Immature natural killer cell (primary cell): Measurements from ENCODE around the gene THAP5. TPM values are rescaled to one million over a fixed set of nuclear protein-coding genes. Genes with fewer than 3 reads are reported as not detected.

Source experiments
- DNase-seq, 3 donors: peaks; one replicate each; pipeline ENCODE4 v3.0.0; 2022; ENCODE audit warnings: mixed read lengths in 1 of 3
- H3K27ac Mint-ChIP-seq, 6 donors: one replicate each; pipeline ENCODE4 v1.8.0; 2020; ENCODE audit warnings: mixed read lengths in 6 of 6, mild to moderate bottlenecking in 5 of 6, inconsistent platforms in 4 of 6, moderate library complexity in 3 of 6
- H3K27me3 Mint-ChIP-seq, 3 donors: one replicate each; pipeline ENCODE4 v1.8.0; 2020 to 2021; ENCODE audit warnings: low read depth in 3 of 3, mild to moderate bottlenecking in 3 of 3, mixed read lengths in 3 of 3, moderate library complexity in 3 of 3, inconsistent platforms in 1 of 3
- H3K36me3 Mint-ChIP-seq, 3 donors: one replicate each; pipeline ENCODE4 v1.8.0; 2020; ENCODE audit warnings: mixed read lengths in 3 of 3, inconsistent platforms in 2 of 3, mild to moderate bottlenecking in 2 of 3
- H3K4me1 Mint-ChIP-seq, 2 donors: one replicate each; pipeline ENCODE4 v1.8.0; 2020; ENCODE audit warnings: inconsistent platforms in 2 of 2, mild to moderate bottlenecking in 2 of 2, mixed read lengths in 2 of 2, moderate library complexity in 1 of 2
- H3K4me3 Mint-ChIP-seq, 5 donors: one replicate each; pipeline ENCODE4 v1.8.0; 2020; ENCODE audit warnings: mild to moderate bottlenecking in 5 of 5, mixed read lengths in 5 of 5, inconsistent platforms in 3 of 5, moderate library complexity in 3 of 5
- H3K9me3 Mint-ChIP-seq, 6 donors: one replicate each; pipeline ENCODE4 v1.8.0; 2020; ENCODE audit warnings: mild to moderate bottlenecking in 6 of 6, mixed read lengths in 6 of 6, inconsistent platforms in 4 of 6, moderate library complexity in 3 of 6
- polyA plus RNA-seq, 3 donors: library from polyadenylated mRNA; unstranded; fragments of 300-500 nt; fragmentation: Illumina TruSeq; gene quantifications; one replicate each; pipeline ENCODE4 v1.2.3, GENCODE V29; 2021

THAP5 gene, protein sequence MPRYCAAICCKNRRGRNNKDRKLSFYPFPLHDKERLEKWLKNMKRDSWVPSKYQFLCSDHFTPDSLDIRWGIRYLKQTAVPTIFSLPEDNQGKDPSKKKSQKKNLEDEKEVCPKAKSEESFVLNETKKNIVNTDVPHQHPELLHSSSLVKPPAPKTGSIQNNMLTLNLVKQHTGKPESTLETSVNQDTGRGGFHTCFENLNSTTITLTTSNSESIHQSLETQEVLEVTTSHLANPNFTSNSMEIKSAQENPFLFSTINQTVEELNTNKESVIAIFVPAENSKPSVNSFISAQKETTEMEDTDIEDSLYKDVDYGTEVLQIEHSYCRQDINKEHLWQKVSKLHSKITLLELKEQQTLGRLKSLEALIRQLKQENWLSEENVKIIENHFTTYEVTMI
- polyA plus RNA-seq, result 10 to 100 TPM in 2 of 3 donors, 1 to 10 TPM in 1; 5.5 to 21.3 (median 13.2) TPM

DNA sequence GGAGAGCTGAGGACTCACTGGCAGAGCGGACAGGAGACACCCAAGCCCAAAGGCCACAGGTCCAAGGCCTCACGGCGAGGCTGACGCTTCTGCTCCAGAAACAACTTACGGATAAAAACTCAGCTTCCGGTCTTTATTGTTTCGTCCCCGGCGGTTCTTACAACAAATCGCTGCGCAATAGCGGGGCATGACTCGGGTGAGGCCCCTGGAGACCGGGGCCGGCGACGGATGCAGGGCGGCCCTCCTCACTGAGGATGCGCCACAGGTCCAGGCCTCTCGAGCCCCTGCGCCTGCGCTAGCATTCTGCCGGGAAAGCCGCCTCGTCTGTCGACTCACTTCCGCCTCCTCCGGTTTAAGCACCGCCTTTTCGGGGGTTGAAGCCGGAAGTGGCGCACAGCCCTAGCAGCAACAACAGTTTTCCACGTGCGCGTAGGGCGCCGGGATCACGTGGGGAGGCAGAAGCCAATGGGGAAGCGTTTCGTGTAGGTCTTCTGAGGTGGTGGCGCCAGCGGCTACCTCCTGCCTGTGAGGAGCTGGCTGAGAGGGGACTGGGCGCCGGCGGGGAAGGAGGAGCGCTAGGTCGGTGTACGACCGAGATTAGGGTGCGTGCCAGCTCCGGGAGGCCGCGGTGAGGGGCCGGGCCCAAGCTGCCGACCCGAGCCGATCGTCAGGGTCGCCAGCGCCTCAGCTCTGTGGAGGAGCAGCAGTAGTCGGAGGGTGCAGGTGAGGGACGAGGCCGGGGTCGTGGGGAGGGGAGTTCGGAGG is at the start of gene THAP5, which contains the start of gene DNAJB9:
Gene THAP5 (minus strand): TSS at position 326 of the 765 bp plus-strand sequence. CDS start 137 bp downstream, at position 189.
Gene DNAJB9 (plus strand): TSS at position 494 of the 765 bp plus-strand sequence. CDS start 1,853 bp downstream, outside the sequence.
- DNase-seq, result peak; percentile 100
- Mint-ChIP-seq H3K36me3 (peaks cover 0 to 18% (median 5%) of the 10 kb centered on the region in 3 donors), H3K9me3 (no peaks in the 10 kb centered on the region), H3K27me3 (peaks cover 12 to 21% (median 14%) of the 10 kb centered on the region in 3 donors), H3K4me3 (peak within 1 kb of the TSS; percentile 92 to 100 (median 95)), H3K27ac (peak within 1 kb of the TSS; percentile 98 to 100 (median 99)), H3K4me1 (peaks cover 48 to 89% of the 10 kb centered on the region in 2 donors)

DNA sequence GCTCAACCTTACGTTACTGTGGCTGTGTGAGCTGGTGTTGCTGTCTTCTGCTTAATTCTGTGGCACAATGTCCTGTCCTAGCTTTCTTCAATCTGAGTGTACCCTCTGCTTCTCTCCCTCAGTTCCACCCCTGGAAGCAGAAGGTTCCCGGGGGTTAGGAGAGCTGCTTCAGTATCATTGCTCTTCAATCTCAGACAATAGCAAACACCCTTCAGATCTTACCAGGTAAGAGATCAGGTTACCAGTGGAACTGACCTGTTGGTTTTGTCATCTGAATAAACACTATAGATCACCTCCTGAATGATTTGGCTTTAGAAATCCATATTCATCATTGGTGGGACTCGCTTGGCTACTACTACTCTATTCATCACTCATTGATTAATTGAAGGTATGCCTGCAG is 48.5 kb upstream of the THAP5 start:
- H3K27me3 Mint-ChIP-seq, result no peaks in the 10 kb centered on the region

DNA sequence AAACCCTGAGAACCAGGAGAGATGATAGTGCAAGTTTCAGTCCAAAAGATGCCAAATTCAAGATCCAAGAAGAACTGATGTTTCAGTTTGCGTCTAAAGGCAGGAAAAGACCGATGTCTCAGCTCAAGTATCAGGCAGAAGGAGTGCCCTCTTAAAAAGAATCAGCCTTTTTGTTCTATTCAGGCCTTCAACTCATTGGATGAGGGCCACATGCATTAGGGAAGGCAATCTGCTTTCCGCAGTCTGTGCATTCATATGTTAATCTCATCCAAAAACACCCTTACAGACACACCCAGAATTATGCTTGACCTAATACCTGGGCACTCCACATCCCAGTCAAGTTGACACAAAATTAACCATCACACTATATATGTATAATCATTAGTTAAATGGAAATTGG is 45.4 kb upstream of the THAP5 start:
- H3K27me3 Mint-ChIP-seq, result peaks cover 0 to 2% (median 0%) of the 10 kb centered on the region in 3 donors

More for the DNA sequence above, 48.5 kb upstream of the THAP5 start:
- H3K4me3 Mint-ChIP-seq, result no peak overlapping the region
- no peaks in the 10 kb centered on the region for H3K9me3 Mint-ChIP-seq
- H3K36me3 Mint-ChIP-seq, result no peaks in the 10 kb centered on the region
- DNase-seq, result no peak
- H3K4me1 Mint-ChIP-seq, result no peaks in the 10 kb centered on the region
- H3K27ac Mint-ChIP-seq, result no peak overlapping the region

DNA sequence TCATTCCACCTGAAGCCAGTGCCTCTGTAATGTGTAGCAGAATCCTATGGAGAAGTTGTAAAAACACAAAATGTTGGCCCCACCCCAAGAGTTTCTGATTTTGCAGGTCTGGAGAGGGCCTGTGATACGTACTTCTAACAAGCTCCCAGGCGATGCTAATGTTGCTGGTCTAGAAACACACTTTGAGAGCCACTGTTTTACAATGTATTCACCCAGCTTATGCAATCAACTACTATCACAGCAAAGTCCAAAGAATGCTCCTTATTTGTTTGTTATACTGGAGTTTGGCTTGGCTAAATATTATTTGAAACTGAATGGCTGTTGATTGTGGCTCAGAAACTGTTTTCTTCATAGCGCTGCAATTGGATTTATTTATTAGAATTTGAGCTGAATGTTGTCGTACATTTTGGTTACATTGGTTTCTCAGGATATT is 44.5 kb upstream of the THAP5 start:
- DNase-seq, result no peak
- H3K27me3 Mint-ChIP-seq, result peaks cover 0 to 2% (median 0%) of the 10 kb centered on the region in 3 donors
- no peak overlapping the region for H3K27ac Mint-ChIP-seq
- no peaks in the 10 kb centered on the region for H3K36me3 Mint-ChIP-seq
- no peak overlapping the region for H3K4me3 Mint-ChIP-seq
- H3K9me3 Mint-ChIP-seq, result no peaks in the 10 kb centered on the region
- no peaks in the 10 kb centered on the region for H3K4me1 Mint-ChIP-seq

More for the DNA sequence above, 45.4 kb upstream of the THAP5 start:
- H3K4me1 Mint-ChIP-seq, result no peaks in the 10 kb centered on the region
- DNase-seq, result no peak
- H3K36me3 Mint-ChIP-seq, result no peaks in the 10 kb centered on the region
- no peak overlapping the region for H3K27ac Mint-ChIP-seq
- H3K4me3 Mint-ChIP-seq, result no peak overlapping the region
- H3K9me3 Mint-ChIP-seq, result no peaks in the 10 kb centered on the region

DNA sequence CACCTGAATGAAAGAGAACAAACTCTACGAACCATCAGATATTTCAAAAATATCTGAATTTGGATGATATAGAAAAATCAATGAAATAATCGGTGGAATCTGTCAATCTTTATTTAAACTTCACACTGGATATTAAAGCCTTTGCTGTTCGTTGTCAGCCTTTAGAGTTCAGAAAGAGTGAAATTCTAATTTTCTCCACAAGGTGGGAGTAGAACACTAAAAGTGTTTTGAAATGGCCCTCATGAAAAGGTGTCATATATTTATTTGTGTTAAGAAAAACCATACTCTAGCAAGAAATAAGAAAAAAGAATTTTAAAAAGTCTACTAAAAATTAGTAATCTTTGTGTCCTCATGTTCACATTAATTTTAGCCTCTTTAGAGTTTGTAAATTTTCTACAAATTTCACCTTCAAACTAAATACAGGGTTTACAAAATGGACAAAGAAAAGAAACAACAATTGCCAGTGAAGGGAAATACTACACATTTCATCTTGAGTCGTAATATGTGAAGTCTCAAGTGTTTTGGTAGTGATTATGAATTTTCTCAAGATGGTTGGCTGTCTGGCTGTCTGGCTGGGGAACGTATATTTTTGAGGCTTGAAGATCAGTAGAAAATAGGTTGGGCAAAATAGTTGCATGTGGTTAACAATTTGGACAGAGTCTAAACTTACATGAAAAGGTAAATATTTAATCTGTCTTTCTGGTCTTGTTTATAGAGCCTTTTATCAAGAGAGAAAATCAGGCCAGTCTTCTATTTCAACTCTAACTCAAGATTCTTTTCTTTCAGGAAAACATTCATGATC is 43.8 kb upstream of the THAP5 start:
- H3K36me3 Mint-ChIP-seq, result no peaks in the 10 kb centered on the region
- no peaks in the 10 kb centered on the region for H3K9me3 Mint-ChIP-seq
- no peak overlapping the region for H3K27ac Mint-ChIP-seq
- H3K27me3 Mint-ChIP-seq, result peaks cover 0 to 2% (median 0%) of the 10 kb centered on the region in 3 donors
- H3K4me1 Mint-ChIP-seq, result no peaks in the 10 kb centered on the region
- DNase-seq, result peak; percentile 7 to 32 (median 7)
- no peak overlapping the region for H3K4me3 Mint-ChIP-seq

DNA sequence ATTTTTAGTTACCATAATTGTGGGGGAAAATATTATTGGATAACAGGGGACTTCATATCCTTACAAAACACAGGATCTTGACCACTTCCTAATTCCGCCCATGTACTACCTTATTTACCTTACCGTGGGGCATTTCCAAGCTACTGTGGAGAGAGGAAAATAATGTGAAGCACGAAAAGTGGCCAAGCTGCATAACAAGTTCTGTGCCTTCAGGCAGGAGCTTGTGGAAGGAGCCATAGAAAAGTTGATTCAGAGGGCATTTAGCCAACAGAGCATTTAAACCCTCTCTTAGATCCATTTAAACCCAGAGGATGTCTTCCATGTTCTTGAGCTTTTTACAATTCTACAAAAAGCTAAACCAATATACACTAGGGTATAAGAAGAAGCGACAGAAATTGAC is 41.8 kb upstream of the THAP5 start:
- H3K27me3 Mint-ChIP-seq, result peaks cover 0 to 2% (median 2%) of the 10 kb centered on the region in 3 donors
- no peaks in the 10 kb centered on the region for H3K36me3 Mint-ChIP-seq
- DNase-seq, result no peak
- H3K4me1 Mint-ChIP-seq, result no peaks in the 10 kb centered on the region
- H3K9me3 Mint-ChIP-seq, result no peaks in the 10 kb centered on the region
- no peak overlapping the region for H3K4me3 Mint-ChIP-seq
- H3K27ac Mint-ChIP-seq, result no peak overlapping the region

DNA sequence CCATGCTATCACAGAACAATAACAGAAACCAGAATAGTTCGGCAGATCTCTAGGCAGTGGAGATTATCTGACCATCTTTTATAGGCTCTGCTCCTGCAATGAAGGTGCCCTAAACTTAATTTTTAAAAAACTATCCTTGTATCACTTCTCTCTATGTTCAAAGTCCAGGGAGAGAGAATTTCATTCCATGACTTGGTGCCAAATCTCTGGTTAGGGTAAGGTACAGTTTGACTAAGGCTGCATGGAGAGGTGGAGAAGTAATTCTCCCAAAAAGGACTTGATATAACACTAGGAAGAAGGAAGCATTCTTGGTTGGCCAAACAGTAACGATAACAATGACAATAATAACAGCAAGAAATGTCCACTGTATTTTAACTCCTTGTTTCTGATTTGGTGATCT is 40.1 kb upstream of the THAP5 start:
- H3K9me3 Mint-ChIP-seq, result no peaks in the 10 kb centered on the region
- peaks cover 2 to 3% (median 2%) of the 10 kb centered on the region in 3 donors for H3K27me3 Mint-ChIP-seq
- H3K36me3 Mint-ChIP-seq, result no peaks in the 10 kb centered on the region
- H3K4me3 Mint-ChIP-seq, result no peak overlapping the region
- no peak for DNase-seq
- no peak overlapping the region for H3K27ac Mint-ChIP-seq
- H3K4me1 Mint-ChIP-seq, result no peaks in the 10 kb centered on the region

DNA sequence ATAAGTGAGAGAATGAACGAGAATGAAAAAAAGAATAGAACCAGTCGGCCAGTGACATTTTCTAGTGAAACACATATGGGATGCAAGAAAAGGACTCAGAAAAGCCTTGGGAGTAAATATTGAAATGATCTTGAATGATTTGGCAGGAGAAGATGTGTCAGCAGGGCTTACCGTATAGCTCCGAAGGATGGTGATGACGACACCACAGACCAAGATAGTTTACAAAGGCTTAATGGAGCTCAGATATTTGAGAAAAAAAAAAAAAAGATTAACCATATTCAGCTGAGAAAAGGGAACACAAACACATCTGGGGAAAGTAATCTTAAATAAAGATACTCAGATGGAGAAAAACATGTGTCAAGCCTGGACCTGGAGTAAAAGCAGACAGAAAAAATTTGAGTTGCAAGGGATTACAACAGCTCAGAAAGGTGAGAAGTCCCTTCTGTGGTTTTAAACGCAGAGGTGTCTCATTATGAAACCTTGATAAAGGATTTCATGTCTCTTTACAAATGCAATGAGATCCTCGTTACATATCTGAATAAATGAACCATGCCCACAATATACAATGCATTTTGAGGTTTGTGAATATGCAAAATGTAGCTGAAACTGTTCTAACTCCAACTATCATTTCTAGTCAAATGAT is 36.2 kb upstream of the THAP5 start:
- peaks cover 2 to 7% (median 6%) of the 10 kb centered on the region in 3 donors for H3K27me3 Mint-ChIP-seq
- no peaks in the 10 kb centered on the region for H3K9me3 Mint-ChIP-seq
- no peak overlapping the region for H3K4me3 Mint-ChIP-seq
- no peak overlapping the region for H3K27ac Mint-ChIP-seq
- no peaks in the 10 kb centered on the region for H3K4me1 Mint-ChIP-seq
- no peak for DNase-seq
- no peaks in the 10 kb centered on the region for H3K36me3 Mint-ChIP-seq

DNA sequence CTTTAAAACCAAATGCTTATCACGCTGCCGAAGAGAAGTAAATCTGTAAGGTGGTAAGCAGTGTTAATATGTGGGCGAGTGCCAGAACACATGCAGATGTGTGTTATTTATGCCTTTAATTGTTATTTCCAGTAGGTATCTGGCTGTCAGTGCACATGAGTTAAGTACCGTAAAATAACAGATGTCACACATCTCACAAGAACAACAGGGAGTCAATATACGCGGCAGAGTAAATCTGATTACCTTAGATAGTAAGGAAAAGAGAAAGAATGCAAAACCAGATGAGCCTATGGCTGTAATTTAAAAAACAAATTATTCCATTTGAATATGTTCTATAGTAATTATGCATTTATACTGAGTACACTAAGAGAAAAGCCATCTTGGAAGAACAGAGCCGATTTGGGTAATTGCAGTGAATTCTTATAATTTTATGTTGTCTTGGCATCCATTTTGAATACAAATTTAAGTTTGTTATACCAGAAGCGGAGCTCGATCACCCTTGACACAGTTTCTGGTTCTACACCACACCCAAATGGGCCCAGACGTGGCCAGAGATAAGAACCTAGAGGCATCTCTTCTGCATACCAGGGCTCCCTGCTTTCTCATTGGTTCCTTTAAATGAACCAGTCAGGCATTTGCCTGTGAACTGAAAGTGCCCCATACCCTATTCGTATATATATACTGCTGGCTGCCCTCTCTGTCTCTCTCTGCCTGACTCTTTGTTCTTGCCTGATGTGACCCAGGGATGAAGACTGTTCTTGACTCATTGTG is 35.0 kb upstream of the THAP5 start:
- Mint-ChIP-seq H3K27me3 (peaks cover 6 to 13% (median 13%) of the 10 kb centered on the region in 3 donors), H3K9me3 (no peaks in the 10 kb centered on the region), H3K4me3 (no peak overlapping the region), H3K27ac (no peak overlapping the region), H3K36me3 (no peaks in the 10 kb centered on the region), H3K4me1 (no peaks in the 10 kb centered on the region)
- DNase-seq, result no peak

- Mint-ChIP-seq H3K27ac (no peak overlapping the region), H3K27me3 (peaks cover 6 to 14% (median 13%) of the 10 kb centered on the region in 3 donors), H3K36me3 (no peaks in the 10 kb centered on the region), H3K4me1 (no peaks in the 10 kb centered on the region), H3K4me3 (no peak overlapping the region), H3K9me3 (no peaks in the 10 kb centered on the region)
- DNase-seq, result no peak
Observed at GRCh38 chr7:108603656-108604306, 34.3 kb upstream of the THAP5 start.

- Mint-ChIP-seq H3K4me1 (no peaks in the 10 kb centered on the region), H3K27ac (no peak overlapping the region), H3K4me3 (no peak overlapping the region), H3K9me3 (no peaks in the 10 kb centered on the region), H3K27me3 (peaks cover 4 to 19% (median 14%) of the 10 kb centered on the region in 3 donors), H3K36me3 (no peaks in the 10 kb centered on the region)
- DNase-seq, result no peak
Observed at GRCh38 chr7:108600399-108600798, 30.9 kb upstream of the THAP5 start.

DNA sequence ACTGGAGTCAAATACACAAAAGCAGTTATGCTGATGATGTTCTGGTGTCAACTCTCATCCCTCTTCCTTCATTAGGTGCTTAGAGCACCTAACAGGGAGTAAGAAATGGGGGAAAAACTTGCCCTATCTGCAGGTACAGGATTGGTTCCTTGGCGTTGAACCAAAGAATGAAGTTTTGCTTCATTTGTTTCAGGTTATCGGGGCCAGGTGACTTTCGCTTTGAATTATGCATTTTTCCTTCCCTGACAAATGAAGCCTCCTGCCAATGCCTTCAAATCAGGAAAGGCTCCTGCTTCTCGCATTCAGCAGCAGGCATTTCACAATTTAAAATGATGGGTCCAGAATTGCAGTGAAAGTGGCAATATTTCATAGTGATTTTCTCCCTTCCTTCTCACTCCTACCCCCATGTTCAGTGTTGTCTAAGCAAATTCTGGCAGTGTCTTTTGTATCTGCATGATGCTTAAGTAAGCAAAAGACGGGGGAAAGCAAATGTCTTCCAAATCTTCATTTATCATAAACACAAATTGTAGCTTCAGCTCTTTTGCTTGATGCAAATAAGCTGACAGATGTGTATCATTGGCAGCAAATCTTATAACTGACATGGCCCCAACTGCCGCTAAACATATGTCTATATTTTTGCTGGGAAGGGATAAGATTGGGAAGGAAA is 29.5 kb upstream of the THAP5 start:
- Mint-ChIP-seq H3K27me3 (peaks cover 2 to 19% (median 12%) of the 10 kb centered on the region in 3 donors), H3K36me3 (no peaks in the 10 kb centered on the region), H3K4me1 (no peaks in the 10 kb centered on the region), H3K27ac (no peak overlapping the region), H3K9me3 (no peaks in the 10 kb centered on the region), H3K4me3 (no peak overlapping the region)
- DNase-seq, result no peak
